ENCODE results near the gene TPI1.

The TPI1 gene

DNA sequence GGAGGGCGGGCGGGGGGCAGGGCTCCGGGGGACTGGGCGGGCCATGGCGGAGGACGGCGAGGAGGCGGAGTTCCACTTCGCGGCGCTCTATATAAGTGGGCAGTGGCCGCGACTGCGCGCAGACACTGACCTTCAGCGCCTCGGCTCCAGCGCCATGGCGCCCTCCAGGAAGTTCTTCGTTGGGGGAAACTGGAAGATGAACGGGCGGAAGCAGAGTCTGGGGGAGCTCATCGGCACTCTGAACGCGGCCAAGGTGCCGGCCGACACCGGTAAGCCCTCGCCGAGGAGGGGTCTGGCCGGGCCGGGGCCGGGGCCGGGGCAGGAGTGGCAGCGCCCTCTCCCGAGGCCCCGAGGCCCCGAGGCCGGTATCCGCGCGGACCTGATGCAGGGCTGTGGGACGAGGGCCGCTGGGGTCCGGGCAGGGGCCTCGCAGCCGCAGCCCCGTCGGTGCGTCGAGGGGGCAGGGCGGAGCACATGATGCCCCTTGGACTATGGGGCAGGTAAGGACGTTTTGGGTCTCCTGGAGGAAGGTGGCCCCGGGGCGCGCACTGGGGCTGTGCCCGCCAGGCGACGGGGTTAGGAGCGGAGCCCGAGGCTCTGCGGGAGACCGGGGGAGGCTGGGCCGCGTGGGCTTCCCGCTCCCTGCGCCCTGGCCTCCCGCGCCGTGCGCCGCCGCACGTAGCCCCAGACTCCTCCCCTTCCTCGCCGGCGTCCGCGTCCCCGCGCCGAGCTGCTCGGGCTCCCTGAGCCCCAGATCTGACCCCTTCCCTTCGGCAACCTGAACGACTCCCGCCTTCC is at the start of gene TPI1:
TSS of gene TPI1 (plus strand) at position 119 of the 798 bp plus-strand sequence. CDS start at position 155, 36 bp downstream.
- DNase-seq = peak; percentile 77

DNA sequence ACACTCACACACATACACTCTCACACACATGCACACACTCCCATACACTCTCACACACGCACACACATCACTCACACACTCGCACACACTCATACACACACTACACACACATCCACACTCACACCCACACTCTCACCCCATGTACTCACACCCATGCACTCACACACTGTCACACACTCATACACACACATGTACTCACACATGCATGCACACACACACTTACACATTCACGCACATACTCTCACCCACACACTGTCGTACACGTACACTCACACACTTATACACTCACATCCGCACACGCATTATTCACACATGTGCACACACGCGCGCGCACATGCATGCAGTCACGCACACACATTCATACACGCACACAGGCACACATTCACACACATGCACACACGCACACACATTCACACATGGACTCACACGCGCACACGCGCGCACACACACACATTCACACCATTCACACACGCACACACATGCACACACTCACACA is 49.6 kb upstream of the TPI1 start:
- no peak for DNase-seq

DNA sequence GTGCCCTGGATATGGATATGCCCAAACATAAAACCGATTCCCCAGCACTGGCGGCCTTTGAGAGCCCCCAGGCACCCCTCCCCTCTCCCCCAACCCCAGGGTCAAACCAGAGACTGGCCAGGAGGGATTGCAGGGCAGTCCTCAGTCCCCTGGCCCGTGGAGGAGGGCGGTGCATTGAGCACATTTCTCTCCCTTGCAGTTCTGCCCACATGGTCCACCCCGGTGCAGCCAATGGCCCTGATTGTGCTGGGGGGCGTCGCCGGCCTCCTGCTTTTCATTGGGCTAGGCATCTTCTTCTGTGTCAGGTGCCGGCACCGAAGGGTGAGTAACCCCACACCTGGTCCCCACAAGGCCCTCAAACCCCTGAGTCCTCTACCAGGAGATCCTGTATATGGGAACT is 49.1 kb upstream of the TPI1 start:
- DNase-seq = no peak

DNA sequence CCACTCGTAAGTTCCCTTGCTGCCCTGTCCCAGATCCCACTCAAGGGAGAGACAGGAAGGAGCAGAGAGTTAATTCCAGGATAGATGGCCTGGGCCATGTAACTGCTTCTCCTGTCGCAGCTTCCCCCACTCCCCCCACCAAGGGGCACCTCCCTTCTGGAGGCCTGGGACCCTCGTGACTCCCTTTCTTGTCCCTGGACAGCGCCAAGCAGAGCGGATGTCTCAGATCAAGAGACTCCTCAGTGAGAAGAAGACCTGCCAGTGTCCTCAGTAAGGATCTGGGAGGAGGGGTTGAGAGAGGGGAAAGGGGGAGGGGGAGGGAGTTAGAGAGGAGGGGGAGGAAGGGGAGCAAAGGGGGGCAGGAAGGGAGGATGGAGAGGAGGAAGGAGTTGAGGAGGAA is 48.7 kb upstream of the TPI1 start:
- DNase-seq = no peak

DNA sequence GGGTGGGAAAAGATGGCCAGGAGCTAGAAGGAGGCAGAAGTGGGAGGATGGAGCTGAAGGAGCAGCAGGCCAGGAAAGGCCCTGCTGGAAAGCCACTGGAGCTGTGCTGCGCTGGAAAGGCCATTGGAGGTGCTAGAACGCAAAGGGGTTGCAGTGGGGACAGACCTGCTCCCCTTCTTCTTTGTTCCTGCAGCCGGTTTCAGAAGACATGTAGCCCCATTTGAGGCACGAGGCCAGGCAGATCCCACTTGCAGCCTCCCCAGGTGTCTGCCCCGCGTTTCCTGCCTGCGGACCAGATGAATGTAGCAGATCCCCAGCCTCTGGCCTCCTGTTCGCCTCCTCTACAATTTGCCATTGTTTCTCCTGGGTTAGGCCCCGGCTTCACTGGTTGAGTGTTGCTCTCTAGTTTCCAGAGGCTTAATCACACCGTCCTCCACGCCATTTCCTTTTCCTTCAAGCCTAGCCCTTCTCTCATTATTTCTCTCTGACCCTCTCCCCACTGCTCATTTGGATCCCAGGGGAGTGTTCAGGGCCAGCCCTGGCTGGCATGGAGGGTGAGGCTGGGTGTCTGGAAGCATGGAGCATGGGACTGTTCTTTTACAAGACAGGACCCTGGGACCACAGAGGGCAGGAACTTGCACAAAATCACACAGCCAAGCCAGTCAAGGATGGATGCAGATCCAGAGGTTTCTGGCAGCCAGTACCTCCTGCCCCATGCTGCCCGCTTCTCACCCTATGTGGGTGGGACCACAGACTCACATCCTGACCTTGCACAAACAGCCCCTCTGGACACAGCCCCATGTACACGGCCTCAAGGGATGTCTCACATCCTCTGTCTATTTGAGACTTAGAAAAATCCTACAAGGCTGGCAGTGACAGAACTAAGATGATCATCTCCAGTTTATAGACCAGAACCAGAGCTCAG is 48.0 kb upstream of the TPI1 start:
- no peak for DNase-seq

DNA sequence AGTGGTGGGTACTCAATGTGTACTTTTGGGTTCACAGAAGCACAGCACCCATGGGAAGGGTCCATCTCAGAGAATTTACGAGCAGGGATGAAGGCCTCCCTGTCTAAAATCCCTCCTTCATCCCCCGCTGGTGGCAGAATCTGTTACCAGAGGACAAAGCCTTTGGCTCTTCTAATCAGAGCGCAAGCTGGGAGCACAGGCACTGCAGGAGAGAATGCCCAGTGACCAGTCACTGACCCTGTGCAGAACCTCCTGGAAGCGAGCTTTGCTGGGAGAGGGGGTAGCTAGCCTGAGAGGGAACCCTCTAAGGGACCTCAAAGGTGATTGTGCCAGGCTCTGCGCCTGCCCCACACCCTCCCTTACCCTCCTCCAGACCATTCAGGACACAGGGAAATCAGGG is 47.2 kb upstream of the TPI1 start:
- no peak for DNase-seq

DNA sequence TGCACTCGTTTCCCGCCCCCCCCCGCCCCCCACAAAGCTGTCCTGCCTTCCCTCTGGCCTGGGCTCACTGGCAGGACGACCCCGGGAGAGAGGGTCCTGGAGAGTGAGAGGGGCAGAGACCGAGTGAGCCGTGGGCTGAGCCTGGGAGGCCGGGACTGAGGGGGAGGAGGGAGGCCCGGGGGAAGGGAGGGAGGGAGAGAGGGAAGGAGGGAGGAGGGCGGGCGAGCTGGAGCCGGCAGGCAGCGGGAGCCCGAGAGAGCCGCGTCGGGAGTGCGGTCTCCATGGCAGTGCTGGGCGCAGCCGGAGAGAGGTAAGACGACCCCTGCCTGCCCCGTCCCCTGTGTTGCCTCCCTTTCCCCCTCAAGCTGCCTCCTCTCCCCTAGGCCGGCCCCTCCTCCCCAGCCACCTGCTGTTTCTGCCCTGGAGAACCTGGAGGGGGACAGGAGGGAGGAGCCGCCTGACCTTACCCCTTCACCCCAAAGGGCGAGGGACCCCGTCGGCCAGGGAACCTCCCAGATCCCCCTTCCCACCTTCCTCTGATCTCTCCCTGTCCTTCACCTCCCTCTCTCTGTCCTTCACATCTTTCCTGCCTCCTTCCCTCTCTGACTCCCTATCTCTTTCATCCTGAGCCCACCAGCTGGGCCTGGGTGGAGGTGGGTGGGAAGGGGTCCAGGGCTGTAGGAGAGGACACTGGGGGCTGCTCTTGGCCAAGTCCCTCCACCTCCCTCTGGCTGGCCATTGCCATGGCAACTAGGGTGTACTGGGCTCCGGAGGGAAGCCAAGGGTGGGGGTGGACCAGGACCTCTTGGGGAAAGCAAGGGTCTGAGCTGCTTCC is 45.5 kb upstream of the TPI1 start, which contains the start of gene GPR162:
TSS of gene GPR162 (plus strand) at position 231 of the 835 bp plus-strand sequence. CDS start 2,078 bp downstream, outside the sequence.
- peak; percentile 61 for DNase-seq

DNA sequence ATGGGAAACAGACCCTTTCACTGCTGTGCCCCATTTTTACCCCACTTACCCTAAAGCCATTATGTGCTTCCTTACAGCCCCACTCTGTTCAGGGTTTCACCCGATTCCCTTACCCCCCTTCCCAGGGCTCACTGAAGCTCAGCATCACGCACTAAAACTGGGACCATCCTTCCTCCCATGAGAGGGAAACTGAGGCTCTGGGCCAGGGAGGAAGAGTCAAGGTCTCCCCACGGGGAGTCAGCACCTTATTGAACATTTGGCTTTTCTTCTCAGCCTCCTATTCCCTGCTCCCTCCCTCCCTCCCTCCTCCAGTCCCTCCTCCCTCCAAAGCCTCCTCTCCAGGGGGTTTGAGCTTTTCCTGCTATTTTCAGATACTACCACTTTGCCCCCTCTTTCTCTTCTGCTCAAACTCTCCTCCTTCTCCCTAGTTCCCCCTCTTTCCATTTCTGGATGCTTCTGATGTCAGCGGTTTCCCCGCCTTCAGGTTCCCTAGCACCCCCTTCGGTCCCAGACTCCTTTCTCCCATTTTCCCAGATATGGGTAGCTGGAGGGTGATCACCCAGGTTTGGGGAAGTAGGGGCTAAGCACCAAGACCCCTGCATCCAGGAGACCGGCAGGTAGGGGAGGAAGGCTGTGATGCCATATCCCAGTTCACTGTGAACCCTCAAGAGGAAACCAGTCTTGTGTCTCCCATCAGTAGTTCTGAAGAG is 44.8 kb upstream of the TPI1 start:
- DNase-seq = no peak

DNA sequence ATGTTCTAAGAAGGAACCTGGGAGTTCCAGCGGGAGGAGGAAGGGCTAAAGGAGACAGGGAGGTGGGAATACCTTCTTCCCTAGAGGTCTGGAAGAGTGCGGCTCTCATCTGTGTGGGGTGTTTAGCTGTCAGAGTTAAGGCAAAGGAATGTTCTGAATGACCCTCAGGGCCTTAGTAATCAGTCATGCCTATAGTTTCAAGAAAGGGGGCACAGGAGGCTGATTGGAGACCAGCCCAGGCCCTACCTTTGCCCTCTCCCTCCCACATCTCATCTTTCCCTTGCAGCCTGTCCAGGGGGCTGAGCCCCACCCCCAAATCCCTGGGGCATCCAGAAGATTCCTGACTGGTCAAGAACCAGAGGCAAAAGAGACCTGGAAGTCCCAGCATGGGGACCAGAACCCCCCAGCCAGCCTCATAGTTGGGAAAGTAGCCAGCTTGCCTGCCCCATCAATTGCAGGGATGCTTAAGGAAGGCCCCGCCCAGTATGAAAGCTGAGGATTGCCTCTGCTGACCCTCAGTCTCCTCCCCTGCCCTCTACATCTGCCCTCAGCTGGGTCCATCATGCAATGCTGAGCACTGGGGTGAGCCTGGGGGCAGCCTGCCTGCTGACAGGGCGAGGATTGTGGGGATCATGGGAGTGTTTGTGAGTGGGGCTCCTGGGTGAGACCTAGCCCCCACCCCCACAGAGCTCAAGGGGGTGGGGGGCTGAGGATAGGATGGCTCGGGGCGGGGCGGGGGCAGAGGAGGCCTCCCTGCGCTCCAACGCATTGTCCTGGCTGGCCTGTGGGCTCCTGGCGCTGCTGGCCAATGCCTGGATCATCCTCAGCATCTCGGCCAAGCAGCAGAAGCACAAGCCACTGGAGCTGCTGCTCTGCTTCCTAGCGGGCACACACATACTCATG is 43.9 kb upstream of the TPI1 start:
- DNase-seq = no peak

DNA sequence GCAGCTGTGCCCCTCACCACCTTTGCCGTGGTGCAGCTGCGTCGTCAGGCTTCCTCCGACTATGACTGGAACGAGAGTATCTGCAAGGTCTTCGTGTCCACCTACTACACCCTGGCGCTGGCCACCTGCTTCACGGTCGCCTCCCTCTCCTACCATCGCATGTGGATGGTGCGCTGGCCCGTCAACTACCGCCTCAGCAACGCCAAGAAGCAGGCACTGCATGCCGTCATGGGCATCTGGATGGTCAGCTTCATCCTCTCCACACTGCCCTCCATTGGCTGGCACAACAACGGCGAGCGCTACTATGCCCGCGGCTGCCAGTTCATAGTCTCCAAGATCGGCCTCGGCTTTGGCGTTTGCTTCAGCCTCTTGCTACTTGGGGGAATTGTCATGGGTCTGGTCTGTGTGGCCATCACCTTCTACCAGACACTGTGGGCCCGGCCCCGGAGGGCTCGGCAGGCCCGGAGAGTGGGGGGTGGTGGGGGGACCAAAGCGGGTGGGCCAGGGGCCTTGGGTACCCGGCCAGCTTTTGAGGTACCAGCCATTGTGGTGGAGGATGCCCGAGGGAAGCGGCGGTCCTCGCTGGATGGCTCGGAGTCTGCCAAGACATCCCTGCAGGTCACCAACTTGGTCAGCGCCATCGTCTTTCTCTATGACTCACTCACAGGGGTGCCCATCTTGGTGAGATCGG is 43.1 kb upstream of the TPI1 start:
- DNase-seq = no peak

DNA sequence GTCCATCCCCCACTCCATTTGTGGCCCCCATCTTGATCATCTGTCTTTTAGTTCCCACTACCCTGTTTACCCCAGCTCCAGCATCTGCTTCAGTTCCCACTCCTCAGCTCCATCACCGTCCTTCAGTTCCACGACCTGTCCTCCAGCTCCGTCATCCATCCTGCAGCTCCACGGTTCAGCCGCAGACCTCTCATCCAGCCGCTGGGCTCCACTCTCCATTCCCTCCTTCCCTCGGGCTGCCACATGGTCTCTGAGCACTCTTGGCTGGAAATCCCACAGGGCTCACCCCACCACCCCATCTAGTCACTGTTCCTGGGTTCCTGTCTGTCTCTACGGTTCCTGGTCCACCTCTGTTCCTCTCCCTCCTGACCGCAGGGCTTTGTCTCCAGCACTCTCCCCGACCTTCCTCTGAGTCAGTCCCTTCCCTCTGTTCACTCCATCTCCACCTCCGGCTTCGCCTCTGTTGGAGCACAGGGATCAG is 42.4 kb upstream of the TPI1 start:
- DNase-seq = peak; percentile 47

DNA sequence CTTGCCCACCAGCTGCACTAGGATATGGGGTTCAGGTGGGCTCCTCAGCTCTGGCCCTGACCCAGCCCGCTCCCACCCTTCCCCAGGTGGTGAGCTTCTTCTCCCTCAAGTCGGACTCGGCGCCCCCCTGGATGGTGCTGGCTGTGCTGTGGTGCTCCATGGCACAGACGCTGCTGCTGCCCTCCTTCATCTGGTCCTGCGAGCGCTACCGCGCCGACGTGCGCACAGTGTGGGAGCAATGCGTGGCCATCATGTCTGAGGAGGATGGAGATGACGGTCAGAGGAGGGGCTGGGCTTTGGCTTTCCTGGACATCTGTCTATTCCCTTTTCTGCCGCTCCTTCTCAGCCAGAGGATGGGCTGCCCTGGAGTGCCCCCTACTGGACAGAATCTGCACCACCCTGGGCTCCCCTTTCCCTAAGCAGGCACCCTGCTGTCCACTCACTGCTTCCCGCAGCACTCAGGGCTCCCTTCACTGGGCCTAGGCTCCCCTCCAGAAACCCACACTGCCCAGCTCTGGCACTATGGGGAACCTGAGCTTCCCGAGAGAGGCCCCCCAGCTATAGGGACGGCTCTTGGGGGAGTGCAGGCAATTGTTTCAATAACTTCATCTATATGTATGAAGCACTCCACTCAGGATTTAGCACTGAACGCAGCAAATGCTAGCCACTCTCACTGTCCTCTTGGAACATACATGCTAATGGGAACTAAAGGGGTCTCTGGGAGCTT is 41.8 kb upstream of the TPI1 start:
- DNase-seq = peak; percentile 80

DNA sequence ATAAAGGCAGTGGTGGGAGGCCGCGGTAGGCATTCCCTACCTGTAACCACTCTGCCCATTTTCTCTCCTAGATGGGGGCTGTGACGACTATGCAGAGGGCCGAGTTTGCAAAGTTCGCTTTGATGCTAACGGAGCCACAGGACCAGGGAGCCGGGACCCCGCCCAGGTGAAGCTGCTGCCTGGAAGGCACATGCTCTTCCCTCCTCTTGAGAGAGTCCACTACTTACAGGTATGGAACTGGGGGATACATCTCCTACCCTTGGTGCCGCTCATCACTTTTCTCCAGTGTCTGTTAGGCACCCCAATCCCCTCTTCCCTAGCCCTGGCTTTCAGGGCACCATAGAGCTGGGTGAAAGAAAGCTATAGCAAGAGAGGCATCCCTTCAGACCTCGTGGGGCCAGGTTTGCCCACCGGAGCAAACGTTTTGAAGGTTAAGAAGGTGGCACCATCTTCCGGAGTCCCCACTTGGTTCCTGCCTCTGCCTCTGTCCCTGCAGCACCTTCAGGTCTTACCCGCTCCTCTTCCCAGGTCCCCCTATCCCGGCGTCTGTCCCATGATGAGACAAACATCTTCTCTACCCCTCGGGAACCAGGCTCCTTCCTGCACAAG is 41.1 kb upstream of the TPI1 start:
- no peak for DNase-seq

DNA sequence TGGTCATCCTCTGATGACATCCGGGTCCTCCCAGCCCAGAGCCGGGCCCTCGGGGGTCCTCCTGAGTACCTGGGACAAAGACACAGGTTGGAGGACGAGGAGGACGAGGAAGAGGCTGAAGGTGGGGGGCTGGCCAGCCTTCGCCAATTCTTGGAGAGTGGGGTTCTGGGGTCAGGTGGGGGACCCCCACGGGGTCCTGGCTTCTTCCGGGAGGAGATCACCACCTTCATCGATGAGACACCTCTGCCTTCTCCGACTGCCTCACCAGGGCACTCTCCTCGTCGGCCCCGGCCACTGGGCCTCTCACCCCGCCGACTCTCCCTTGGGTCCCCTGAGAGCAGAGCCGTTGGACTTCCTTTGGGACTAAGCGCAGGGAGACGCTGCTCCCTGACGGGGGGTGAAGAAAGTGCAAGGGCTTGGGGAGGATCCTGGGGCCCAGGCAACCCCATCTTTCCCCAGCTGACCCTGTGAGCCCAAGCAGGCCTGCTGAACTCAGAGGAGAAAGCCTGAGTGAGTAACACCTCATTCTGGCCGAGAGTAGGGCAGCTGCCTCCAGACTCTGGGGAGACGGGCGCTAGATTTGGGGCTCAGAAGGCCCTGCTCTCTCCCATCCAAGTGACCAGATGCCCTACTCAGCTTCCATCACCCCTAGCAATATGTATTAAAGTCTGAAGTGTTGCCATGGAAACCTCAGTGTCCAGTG is 40.4 kb upstream of the TPI1 start:
- no peak for DNase-seq

DNA sequence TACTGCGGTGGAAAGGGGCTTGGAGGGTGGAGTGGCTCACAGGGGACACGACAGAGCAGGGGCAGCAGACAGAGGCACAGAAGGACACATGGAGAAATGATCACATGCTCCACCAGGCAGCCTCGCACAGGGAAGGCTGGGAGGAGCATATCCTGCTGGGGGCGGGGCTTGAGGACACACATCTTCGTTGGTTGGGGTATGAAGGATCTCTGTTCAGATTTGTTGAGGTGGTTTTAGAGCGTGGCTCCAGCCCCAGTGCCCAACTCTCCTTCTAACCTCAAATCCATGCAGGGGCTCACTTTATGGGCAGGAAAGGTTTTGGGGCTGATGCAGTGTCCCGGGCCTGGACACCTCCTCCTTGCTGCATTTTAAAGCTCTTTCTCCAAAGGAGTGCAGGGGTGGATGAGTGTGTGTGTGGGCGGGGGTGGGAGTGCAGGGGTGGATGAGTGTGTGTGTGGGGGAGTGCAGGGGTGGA is 39.9 kb upstream of the TPI1 start:
- peak; percentile 85 for DNase-seq

DNA sequence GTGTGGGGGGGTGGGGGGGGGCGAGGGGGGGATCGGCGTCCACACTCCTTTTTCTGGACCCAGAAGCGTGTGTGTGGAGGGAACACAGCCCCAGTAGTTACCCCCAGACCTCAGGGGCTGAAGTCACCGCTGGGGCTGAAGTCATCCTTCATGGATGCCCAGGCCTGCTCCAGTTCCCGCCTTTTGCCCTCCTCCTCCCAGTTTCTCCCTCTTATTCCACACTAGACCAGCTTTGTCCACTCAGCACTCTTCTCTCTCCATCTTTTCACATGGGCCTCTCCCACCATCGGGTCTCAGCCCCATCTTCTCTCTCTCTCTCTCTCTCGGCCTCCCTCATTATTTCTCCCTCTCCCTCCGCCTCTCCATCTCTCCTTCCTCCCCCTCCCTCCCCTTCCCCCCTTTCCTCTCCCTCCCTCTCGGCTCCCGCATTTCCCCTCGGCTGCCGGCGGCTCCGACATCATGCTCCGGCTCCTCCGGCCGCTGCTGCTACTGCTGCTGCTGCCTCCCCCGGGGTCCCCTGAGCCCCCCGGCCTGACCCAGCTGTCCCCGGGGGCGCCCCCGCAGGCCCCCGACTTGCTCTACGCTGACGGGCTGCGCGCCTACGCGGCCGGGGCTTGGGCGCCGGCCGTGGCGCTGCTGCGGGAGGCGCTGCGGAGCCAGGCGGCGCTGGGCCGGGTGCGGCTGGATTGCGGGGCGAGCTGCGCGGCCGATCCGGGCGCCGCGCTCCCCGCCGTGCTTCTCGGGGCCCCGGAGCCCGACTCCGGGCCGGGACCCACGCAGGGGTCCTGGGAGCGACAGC is 39.1 kb upstream of the TPI1 start, which contains the start of gene P3H3:
TSS of gene P3H3 (plus strand) at position 426 of the 799 bp plus-strand sequence. CDS start at position 460, 34 bp downstream.
- DNase-seq = peak; percentile 65
